HCT116 (cell line): ENCODE data around the gene IRX2.

Experiments
- ATF3 ChIP-seq: IDR thresholded peaks from 2 replicates; pipeline ENCODE4 v1.6.1; 2012
- CEBPB ChIP-seq: IDR thresholded peaks from 2 replicates; pipeline ENCODE4 v1.6.1; 2012; ENCODE audit warnings: low read depth
- CTCF ChIP-seq, 3 experiments: fragments of 200-600 bp in 1 of 3; sonication (generic) in 1 of 3; IDR thresholded peaks in 2 of 3; conservative IDR thresholded peaks in 1 of 3; 2 replicates each; pipeline ENCODE4 v1.5.1; 2012 to 2017; ENCODE audit warnings: low read depth in 2 of 3, low read length in 2 of 3, antibody characterized with exemption in 1 of 3, borderline replicate concordance in 1 of 3, control low read depth in 1 of 3, mild to moderate bottlenecking in 1 of 3, mixed read lengths in 1 of 3, mixed run types in 1 of 3, moderate library complexity in 1 of 3; ENCODE audit not compliant: insufficient read depth in 1 of 3
- MAX ChIP-seq: IDR thresholded peaks from 2 replicates; pipeline ENCODE4 v1.6.1; 2012
- POLR2A ChIP-seq: IDR thresholded peaks from 2 replicates; pipeline ENCODE4 v1.7.0; 2011; ENCODE audit warnings: borderline replicate concordance; ENCODE audit not compliant: insufficient read depth, insufficient read length; ENCODE audit errors: extremely low read depth

- TF ChIP-seq CEBPB (no peak), POLR2A (no peak), ATF3 (no peak), CTCF (IDR thresholded peaks at IDR 0.05 in 2 of 3, conservative IDR thresholded peaks at IDR 0.05 in 1 of 3; ENCODE audit: borderline replicate concordance in 1 of 3, insufficient read depth in 1 of 3, low read depth in 2 of 3, low read length in 2 of 3) (no peak), MAX (no peak)
Observed at GRCh38 chr5:2721385-2722138, 29.9 kb downstream of the IRX2 start.
